Dermis blood vessel endothelial cell (primary cell): ENCODE measurements around the gene GJB2. TPM values are rescaled to one million over a fixed set of nuclear protein-coding genes. Genes with fewer than 3 reads are reported as not detected.
"Not testable (repeated sequence)": the region's sequence is repeated elsewhere in the genome, so short reads cannot be mapped to it uniquely, and the experiment has no call there.

Source experiments
- DNase-seq: peaks from one replicate; pipeline ENCODE4 v3.0.0; 2010
- total RNA-seq: library from RNA; depleted of rRNA; stranded (reverse); fragments of >200 nt; gene quantifications from 2 replicates; pipeline ENCODE4 v1.2.3, GENCODE V29; 2014

GJB2 gene
- total RNA-seq, 1 donor from 2014 or later = 0.17 TPM

DNA sequence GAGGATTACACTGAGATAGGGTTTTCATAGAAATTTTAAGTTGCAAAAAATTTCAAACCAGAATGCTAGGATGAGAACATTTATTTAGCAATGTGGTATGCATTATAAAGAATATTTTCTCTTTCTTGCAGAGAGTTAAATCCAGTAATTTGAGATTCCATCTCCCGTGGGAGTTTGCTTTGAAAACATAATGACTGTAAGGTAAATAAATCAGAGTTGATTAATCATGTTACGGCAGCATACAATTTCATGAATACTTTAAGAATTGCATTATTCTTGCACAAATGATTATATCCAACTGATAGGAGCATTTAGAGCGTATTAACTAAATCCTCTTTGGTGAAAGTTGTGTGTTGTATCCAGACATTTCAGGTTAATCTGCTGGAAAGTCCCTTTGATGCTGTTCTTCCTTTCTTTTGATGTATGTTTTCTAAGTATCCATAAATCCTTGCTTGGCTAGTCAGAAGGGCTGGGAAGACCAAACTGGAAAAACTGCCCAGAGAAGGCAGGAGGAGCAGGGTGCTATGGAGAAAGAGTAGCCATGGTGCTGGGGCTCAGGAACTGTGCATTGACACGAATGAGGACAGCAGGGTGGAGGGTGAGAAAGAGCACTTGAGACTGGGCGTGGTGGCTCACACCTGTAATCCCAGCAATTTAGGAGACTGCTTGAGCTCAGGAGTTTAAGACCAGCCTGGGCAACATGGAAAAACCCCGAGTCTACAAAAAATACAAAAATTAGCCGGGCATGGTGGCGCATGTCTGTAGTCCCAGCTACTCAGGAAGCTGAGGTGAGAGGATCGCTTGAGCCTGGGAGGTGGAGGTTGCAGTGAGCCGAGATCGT lies 27.1 kb downstream of the GJB2 start:
- DNase-seq = no peak

GRCh38 chr13:20161951-20162300 lies 30.8 kb downstream of the GJB2 start:
- no peak for DNase-seq

DNA sequence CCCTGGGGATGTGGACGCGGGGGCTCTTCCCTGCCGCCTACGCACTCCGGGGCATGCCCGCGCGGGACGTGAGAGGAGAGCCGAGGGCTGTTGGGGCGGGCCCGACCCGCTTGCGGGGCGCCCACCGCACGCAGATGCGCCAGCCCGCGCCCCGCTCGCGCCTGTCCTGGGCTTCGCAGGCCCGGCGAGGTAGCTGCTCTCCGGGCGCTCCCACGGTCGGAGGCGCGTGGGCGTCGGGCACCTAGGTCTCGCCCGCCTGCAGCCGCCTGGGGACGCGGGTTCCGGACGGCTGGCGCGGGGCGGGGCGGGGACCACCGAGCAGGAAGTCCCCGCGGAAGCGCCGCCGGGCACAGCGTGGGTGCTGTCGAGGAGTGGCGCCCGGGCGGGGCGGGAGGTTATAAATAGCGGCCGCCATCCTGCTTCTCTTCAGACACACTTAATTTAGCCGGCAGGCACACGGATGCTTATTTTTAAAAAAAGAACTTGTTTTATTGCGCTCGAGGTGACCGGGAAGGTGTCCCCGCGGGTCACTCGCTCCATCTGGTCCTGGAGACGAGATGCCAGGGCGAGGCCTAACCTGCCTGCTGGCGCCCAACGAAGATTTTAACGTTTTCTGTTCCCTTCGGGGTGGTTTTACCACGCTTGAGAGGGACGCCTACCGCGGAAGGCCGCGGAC lies 31.3 kb downstream of the GJB2 start:
- DNase-seq = no peak

- DNase-seq = peak; percentile 28
These were observed 32.1 kb downstream of the GJB2 start, which contains the start of gene GJA3 for GRCh38 chr13:20160306-20161274. Gene GJA3 (minus strand): TSS chr13:20161052. CDS start chr13:20143288, 17,764 bp downstream.

GRCh38 chr13:20159646-20160305 lies 33.0 kb downstream of the GJB2 start:
- DNase-seq = peak; percentile 31

GRCh38 chr13:20157151-20157796 lies 35.5 kb downstream of the GJB2 start:
- DNase-seq = no peak

DNA sequence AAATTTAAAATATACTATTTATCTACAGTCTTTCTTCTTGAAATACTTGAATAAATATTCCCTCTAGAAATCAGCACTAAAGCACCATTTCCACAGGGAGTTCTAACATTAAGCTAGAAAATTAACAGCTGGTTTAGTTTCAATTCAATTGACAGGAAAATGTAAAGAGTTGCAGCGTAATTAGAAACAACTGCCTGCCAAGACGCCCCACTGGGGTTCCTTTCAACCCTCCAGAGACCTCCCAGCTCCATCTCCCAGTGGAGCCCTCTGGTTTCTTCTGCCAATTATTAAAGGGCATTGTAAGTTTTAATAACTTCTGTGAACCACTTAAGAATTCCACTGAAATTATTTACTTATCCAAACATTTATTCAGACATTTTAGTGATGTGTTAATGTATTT lies 36.0 kb downstream of the GJB2 start:
- no peak for DNase-seq

DNA sequence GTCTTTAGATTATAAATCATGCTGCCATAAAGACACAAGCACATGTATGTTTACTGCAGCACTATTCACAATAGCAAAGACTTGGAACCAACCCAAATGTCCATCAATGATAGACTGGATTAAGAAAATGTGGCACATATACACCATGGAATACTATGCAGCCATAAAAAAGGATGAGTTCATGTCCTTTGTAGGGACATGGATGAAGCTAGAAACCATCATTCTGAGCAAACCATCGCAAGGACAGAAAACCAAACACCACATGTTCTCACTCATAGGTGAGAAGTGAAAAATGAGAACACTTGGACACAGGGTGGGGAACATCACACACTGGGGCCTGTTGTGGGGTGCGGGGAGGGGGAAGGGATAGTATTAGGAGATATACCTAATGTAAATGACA lies 39.4 kb downstream of the GJB2 start:
- not testable (repeated sequence) for DNase-seq

- no peak for DNase-seq
These were observed 41.1 kb downstream of the GJB2 start for GRCh38 chr13:20151612-20152011.

DNA sequence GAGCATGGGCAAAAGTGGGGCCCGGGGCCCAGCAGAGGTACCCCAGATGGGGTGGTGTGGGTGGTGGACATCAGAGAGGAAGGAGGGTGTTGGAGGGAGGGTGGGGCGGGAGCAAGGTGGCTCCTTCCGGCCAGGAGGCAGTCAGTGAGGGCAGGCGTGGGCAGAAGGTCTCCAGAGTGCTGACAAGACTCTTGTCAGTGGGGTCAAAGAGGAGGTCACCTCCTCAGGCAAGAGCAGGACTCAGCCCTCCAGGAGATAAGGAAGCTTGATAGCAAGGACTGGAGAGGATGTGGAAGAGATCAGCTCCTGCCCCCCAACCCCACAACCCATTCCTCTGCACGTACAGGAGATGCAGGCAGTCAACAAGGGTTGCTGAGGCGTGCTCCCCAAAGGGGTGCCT lies 41.7 kb downstream of the GJB2 start:
- DNase-seq = no peak

- no peak for DNase-seq
These were observed 42.2 kb downstream of the GJB2 start for GRCh38 chr13:20150561-20150960.

GRCh38 chr13:20149762-20150161 lies 43.0 kb downstream of the GJB2 start:
- no peak for DNase-seq

DNA sequence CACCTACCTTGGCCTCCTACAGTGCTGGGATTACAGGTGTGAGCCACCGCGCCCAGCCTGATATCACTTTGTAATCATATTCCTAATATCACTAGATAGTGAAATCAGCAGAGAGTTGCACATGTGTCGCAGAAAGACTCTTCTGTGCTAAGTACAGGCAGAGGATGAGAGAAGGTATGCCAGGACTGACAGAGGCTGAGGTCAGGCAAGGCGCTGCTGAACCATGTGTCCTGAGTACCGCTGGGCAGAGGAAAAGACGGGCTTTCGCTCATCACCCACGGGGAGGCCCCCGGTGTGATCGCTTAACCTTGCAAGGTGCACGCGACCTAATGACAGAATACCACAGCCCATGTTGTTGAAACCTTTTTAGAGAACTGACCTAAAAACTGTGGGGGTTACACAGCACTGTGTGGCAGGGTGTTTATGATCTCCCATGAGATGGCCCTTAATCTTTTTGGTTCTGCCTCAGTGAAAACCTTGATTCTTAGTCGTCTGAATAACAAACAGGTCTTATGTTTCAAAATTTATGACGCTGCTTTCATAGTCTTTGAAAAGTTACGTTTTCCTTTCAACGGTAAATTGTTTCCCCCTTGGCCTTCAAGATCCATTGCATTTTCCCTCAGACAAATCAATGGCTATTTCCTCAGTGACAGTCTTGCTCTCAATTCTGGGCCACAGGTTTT lies 44.1 kb downstream of the GJB2 start:
- no peak for DNase-seq

DNA sequence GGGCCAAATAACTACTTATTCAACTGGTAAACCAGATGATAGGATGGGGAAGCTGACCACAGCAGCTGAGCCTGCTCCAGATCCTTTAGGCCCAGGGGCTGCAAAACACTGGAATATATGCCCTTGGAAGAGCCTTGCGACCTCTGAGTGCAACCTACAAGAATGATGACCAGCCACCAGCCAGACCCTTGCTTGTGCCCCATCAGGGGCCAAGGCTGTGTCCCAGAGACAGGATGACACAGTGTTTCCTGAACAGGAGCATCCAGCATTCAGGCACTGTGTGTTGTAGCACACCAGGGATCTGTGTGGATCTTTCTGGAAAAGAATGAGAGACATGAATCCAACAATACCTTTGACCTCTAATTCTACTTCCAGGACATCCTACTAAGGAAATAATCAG lies 46.4 kb downstream of the GJB2 start:
- no peak for DNase-seq

DNA sequence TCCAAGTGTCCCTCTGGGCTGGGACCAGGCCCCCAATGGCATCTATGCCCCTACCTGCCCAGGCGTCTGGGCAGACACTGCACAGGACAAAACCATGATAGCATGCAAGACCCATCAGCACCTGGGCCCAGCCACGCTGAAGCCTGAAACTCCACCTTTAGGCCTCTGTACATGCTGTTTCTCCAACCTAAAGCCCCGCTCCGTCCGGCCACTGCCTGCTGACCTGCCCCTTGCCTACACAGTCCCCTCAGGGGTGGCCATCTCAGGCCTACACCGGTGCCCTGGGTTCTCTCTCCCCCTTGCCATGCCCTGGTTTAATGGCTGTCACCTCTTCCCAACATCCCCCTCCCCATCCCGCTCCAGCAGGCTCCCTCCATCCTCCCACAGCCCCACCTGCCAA lies 47.2 kb downstream of the GJB2 start:
- DNase-seq = no peak

- no peak for DNase-seq
These were observed 48.4 kb downstream of the GJB2 start for GRCh38 chr13:20144141-20144850.

- no peak for DNase-seq
These were observed 49.7 kb downstream of the GJB2 start for GRCh38 chr13:20142927-20143480.

DNA sequence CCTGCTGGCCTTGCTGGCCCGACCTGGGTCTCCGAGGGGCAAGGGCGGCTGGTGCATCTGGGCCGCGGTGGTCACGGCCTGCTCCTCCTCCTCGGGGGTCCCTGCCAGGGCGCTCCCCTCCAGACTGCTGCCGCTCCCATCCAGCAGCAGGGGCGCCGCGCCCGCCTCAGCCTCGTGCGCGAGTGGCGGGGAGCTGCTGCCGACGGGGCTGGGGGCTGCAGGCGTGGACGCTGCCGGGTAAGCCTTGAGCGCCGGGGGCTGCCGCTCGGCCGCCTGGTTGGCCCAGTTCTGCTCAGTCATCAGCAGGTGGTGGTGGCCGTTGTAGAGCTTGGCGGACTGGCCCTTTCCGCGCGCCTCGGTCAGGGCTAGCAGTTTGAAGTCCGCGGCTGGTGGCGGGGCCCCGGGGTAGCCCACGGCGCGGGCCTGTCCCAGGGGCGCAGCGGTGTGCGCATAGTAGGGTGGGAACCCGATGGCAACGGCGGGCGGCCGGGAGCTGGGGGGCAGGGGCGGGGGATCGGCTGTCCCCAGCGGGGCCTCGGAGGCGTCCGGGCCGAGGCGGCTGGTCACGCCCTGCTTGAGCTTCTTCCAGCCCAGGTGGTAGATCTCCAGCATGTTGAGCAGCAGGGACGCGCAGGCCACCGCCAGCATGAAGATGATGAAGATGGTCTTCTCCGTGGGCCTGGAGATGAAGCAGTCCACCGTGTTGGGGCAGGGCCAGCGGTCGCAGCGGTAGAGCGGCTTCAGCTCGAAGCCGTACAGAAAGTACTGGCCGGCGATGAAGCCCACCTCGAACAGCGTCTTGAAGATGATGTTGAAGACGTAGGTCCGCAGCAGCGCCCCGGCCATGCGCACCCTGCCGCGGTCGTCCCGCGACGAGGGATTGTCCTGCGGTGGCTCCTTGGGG lies 50.5 kb downstream of the GJB2 start:
- no peak for DNase-seq
